GM18909 (cell line): ENCODE data around the gene UQCR11.

ENCODE experiments used
- ATAC-seq: cut with Tn5 transposase; IDR thresholded peaks from one replicate; pipeline ENCODE4 v1.9.1; 2021; ENCODE audit warnings: mild to moderate bottlenecking; ENCODE audit not compliant: unreplicated experiment, poor library complexity

The UQCR11 gene

GRCh38 chr19:1592755-1593500 lies 12.3 kb downstream of the UQCR11 start, which contains the start of gene MBD3:
Gene MBD3, minus strand, starts transcription at chr19:1592865. Its CDS starts 234 bp downstream, at chr19:1592631.
- ATAC-seq = peak; percentile 72

GRCh38 chr19:1592024-1592754 lies 13.1 kb downstream of the UQCR11 start:
- ATAC-seq = peak; percentile 61

- no peak for ATAC-seq
Measured at GRCh38 chr19:1591421-1592023, 13.7 kb downstream of the UQCR11 start.

GRCh38 chr19:1590641-1591397 lies 14.4 kb downstream of the UQCR11 start:
- no peak for ATAC-seq

GRCh38 chr19:1587872-1588271 lies 17.4 kb downstream of the UQCR11 start:
- no peak for ATAC-seq

GRCh38 chr19:1585243-1585580 lies 20.1 kb downstream of the UQCR11 start:
- ATAC-seq = no peak

- ATAC-seq = no peak
Measured at GRCh38 chr19:1584500-1585242, 20.6 kb downstream of the UQCR11 start.

DNA sequence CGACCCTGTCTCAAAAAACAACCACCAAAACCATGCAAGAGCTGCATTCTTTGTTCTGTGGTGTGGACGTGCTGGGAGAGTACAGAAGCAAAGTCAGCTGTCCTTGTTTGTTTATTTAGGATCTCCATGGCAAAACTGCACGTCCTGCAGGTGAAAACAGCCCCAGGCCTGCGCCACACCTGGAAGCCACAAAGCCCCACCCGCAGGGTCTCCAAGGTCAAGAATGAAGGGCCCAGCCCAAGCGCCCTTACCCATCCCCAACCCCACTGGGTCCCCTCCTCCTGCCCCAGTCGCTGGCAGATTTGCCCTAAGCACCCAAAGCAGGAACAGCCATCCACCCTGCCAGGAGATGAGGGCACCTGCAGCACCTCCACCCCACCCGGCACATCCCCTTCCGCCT lies 23.1 kb downstream of the UQCR11 start:
- no peak for ATAC-seq

- ATAC-seq = no peak
Measured at GRCh38 chr19:1580957-1581356, 24.3 kb downstream of the UQCR11 start.

GRCh38 chr19:1580382-1580781 lies 24.9 kb downstream of the UQCR11 start:
- no peak for ATAC-seq

GRCh38 chr19:1579222-1579621 lies 26.0 kb downstream of the UQCR11 start:
- ATAC-seq = no peak

- no peak for ATAC-seq
Measured at GRCh38 chr19:1577929-1578618, 27.2 kb downstream of the UQCR11 start.

- ATAC-seq = no peak
Measured at GRCh38 chr19:1577090-1577928, 28.0 kb downstream of the UQCR11 start.

DNA sequence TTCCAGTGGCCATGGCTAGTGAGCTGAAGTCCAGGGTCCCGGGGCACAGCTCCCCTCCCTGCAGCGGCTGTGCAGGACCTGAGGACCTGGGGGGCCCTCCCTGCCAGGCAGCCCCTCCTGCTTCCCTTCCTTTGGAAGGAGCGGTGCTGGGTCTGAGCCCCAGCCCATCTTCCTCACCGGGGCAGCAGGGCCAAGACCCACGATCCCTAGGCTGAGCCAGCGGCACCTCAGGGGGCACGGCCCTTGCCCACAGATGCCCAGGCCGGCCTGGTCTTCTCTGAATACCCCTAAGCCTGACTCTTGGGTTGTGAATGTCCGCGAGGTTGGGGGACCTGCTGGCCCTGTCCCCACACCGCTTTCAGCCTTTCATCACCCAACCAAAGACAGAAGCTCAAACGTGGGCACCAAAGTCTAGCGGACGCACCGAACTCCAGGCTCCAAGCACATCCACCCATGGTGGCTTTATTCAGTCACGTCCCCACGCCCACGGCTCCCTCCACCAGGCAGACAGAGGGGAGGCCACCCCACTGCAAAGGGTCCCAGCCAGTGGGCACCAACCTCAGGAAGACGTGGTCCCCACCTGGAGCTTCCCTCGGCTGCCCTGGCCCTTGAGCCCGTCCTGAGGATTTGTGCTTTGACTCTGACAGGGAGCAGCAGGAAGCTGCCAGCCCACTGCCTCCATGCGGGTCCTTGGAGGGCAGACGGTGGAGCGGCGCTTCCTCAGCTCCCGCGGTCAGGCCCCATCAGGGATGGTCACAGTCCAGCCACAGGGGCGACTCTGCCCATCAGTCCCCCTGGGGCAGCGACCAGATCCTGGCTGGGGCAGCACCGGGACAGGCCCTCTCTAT lies 28.8 kb downstream of the UQCR11 start:
- no peak for ATAC-seq

- no peak for ATAC-seq
Measured at GRCh38 chr19:1575323-1576241, 29.7 kb downstream of the UQCR11 start.

DNA sequence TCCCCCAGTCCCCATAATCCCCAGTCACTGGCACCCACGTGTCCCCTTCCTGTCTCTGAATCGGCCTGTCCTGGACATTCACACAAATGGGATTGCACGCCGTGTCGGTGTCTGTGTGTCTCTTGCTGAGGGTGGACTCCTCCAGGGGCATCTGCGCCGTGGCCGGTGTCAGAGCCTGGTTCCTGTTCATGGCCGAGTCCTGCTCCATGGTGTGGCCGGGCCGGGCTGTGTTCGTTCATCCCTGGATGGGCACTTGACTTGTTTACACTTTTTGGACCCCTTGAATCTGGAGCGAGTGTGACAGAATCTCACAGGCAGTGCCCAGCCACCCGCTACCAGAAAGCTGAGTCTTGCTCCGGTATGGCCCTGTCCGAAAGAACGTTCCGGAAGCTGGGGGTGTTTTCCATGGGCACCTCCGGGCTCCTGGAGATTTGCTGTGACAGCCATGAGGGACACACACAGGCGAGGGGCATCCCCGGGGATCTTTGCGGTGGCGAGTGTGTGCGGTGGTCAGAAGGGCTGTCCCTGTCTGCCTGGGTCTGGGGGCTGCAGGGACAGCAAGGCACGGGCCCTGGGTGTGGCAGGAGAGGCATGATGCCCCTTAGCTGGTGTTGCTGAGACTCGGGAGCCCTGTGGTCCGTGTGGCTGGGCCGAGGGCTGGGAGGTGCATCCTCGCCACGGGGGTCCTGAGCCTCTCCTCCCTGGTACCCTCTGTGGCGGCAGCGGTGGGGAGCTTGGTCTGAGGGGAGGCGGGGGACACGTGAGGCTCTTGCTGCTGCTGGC lies 30.7 kb downstream of the UQCR11 start:
- ATAC-seq = no peak
